Measurements from ENCODE around the gene MYOG. TPM values are rescaled to one million over a fixed set of nuclear protein-coding genes. Genes with fewer than 3 reads are reported as not detected.

MYOG gene
- total RNA-seq, 1 donor from 2014 or later: not detected

DNA sequence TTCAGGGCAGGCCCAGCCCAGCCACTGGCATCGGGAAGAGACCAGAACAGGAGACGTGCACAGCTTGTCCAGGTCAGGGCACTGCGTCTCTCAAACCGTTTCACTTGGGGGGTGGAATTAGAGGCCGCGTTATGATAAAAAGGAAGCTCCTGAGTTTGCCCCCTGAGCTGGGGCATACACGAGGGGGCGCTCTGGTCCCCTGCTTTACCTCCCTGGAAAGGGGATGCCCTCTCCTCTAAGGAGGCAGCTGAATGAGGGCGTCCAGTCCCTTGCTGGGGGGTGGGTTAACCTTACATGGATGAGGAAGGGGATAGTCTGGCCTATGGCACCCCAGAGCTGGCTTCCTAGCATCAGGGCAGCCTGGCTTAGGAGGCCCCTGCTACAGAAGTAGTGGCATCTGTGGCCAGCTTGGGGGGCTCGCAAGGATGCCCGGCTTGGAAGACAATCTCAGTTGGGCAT, 2.3 kb downstream of the MYOG start:
- Histone ChIP-seq H3K4me1 (no peaks in the 10 kb centered on the region), H3K36me3 (no peaks in the 10 kb centered on the region), H3K27ac (no peak overlapping the region), H3K4me3 (no peak overlapping the region), H3K9me3 (no peaks in the 10 kb centered on the region), H3K27me3 (no peaks in the 10 kb centered on the region)
- no peak for DNase-seq (ENCODE audit: low spot score in 2 of 2)
- intact Hi-C loops (cut with DNase I): no loop called here
- TF ChIP-seq CTCF (IDR thresholded peaks at IDR 0.05): no peak

DNA sequence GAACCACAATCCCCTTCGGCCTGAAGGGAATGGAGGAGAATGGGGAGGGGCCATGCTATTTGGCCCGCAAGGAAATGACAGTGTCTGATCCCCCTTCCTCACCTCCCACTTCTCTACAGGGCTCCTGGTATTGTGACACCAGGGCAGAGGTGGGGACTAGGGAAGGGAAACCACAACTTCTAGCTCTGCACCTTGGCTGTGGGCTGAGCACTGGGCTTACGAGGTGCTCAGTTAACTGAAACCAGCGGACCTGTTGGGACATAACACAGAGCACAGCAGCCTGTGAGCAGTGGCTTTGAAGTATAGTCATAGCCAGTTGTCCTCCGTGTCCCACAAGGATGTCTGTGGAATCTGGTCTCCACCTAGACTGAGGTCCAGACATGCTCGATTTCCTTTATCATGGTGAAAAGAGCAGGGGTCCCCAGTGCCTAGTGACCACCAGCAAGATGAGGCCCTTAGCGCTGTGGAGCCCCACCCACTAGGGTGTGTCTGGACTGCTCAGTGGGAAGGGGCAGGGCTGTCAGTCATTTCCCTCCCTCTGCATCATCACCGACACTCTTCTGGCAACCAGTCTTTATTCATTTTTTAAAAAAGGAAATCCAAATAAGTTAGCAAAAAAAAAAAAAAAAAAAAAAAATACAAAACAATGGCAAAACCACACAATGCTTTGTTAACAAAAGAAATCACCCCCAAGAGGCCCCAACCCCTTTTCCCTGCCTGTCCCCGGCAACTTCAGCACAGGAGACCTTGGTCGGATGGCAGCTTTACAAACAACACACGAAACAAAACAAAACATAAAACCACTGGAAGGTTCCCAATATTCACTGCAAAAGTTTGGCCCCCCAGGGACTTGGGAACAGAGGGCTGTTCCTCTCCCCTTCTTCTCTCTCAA, 3.0 kb downstream of the MYOG start:
- Histone ChIP-seq H3K27me3 (no peaks in the 10 kb centered on the region), H3K4me3 (no peak overlapping the region), H3K9me3 (no peaks in the 10 kb centered on the region), H3K4me1 (no peaks in the 10 kb centered on the region), H3K36me3 (no peaks in the 10 kb centered on the region), H3K27ac (no peak overlapping the region)
- intact Hi-C loops (cut with DNase I): no loop called here
- no peak for TF ChIP-seq CTCF (IDR thresholded peaks at IDR 0.05)
- DNase-seq (ENCODE audit: low spot score in 2 of 2): peak in 1 of 2 donors; percentile 24

- intact Hi-C loops (cut with DNase I): no loop called here
- Histone ChIP-seq H3K27me3 (no peaks in the 10 kb centered on the region), H3K27ac (no peak overlapping the region), H3K4me3 (no peak overlapping the region), H3K36me3 (no peaks in the 10 kb centered on the region), H3K4me1 (no peaks in the 10 kb centered on the region), H3K9me3 (no peaks in the 10 kb centered on the region)
- no peak for TF ChIP-seq CTCF (IDR thresholded peaks at IDR 0.05)
- no peak for DNase-seq (ENCODE audit: low spot score in 2 of 2)
These were observed 3.6 kb downstream of the MYOG start for GRCh38 chr1:203082231-203082505.

GRCh38 chr1:203081465-203082230, 4.2 kb downstream of the MYOG start:
- Histone ChIP-seq H3K4me1 (no peaks in the 10 kb centered on the region), H3K4me3 (no peak overlapping the region), H3K27ac (no peak overlapping the region), H3K9me3 (no peaks in the 10 kb centered on the region), H3K36me3 (no peaks in the 10 kb centered on the region), H3K27me3 (no peaks in the 10 kb centered on the region)
- intact Hi-C loops (cut with DNase I): no loop called here
- DNase-seq (ENCODE audit: low spot score in 2 of 2): no peak
- no peak for TF ChIP-seq CTCF (IDR thresholded peaks at IDR 0.05)

GRCh38 chr1:203080456-203080855, 5.4 kb downstream of the MYOG start:
- intact Hi-C loops (cut with DNase I): no loop called here
- Histone ChIP-seq H3K9me3 (no peaks in the 10 kb centered on the region), H3K4me3 (no peak overlapping the region), H3K27me3 (no peaks in the 10 kb centered on the region), H3K4me1 (no peaks in the 10 kb centered on the region), H3K27ac (no peak overlapping the region), H3K36me3 (no peaks in the 10 kb centered on the region)
- no peak for TF ChIP-seq CTCF (IDR thresholded peaks at IDR 0.05)
- DNase-seq (ENCODE audit: low spot score in 2 of 2): no peak

All from ascending aorta (tissue), 2 donors.